Stimulated activated CD4-positive, alpha-beta T cell treated with anti-CD3 and anti-CD28 coated beads, TNF-alpha, amount 100 ng/mL, for 1 hour (primary cell): Measurements from ENCODE around the gene SEC61G.
A peak's percentile ranks its signal among the peaks of the same experiment; 100 is the strongest.

Source experiments
- DNase-seq, 3 donors: peaks; one replicate each; pipeline ENCODE4 v3.0.0-alpha.2; 2020; ENCODE audit warnings: low read depth in 3 of 3, low spot score in 1 of 3

SEC61G gene

GRCh38 chr7:54758702-54759592, at the start of gene SEC61G:
Gene SEC61G, minus strand, starts transcription at chr7:54759211. Its CDS starts 1,623 bp downstream, at chr7:54757588.
- peak; percentile 87 to 92 (median 89) for DNase-seq

DNA sequence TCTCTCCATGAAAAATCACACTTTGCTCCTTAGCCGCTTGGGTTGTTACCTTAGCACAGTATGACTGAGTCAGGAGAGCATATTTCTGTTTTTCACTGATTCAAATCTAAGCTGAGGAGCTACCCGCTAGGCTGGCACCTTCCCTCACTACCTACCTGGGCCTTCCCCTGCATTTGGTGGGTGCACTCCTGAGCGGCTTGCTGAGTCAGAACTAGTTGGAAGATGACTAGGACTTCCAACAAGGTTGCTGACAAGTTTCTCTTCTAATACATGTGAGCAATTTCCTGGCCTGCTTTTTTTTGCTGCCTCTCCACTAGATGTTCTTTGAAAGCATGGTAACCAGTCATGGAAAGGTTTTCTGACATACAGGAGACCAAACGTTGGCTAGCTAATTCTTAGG, 43.8 kb upstream of the SEC61G start:
- DNase-seq, result no peak

DNA sequence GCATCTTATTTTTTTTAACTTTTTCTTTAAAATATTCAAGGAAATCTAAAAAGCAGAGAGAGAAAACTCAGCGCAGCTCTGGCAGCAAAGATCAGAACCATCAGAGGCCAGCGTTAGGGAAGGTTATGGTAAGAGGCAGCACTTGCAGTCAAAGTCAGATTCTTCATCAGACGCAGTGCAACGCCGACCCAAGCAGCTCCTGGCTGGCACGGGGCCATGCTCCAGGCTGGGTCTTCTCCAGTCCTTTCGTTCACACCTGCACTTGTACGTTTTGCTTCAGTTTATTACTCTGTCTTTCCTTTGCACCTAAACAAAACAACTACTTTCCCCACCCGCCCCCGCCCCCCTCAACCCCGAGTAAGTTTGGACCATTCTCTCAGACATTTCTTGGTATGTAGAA, 43.1 kb upstream of the SEC61G start:
- DNase-seq, result no peak

- DNase-seq, result no peak
These were observed 40.8 kb upstream of the SEC61G start for GRCh38 chr7:54799792-54800191.

- no peak for DNase-seq
These were observed 39.5 kb upstream of the SEC61G start for GRCh38 chr7:54798530-54798929.

DNA sequence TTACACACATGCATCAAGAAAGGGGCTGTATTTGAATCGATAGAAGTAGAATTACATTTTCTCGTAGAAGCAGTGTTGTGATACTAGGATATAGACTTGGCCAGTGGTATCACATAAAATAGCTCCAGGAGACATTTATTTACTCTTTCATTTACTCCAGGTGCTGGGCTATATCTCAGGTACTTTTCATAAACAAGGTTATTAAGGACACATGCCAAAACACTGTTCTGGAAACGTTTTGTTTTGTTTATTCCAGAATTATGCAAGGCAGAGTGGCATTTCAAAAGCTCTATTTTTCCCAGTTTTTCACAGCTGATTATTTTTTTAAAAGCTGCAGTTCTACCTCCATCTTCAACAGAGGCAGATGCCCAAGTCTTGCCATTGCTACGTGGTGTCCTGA, 37.8 kb upstream of the SEC61G start:
- no peak for DNase-seq

- no peak for DNase-seq
These were observed 37.1 kb upstream of the SEC61G start for GRCh38 chr7:54796150-54796549.

DNA sequence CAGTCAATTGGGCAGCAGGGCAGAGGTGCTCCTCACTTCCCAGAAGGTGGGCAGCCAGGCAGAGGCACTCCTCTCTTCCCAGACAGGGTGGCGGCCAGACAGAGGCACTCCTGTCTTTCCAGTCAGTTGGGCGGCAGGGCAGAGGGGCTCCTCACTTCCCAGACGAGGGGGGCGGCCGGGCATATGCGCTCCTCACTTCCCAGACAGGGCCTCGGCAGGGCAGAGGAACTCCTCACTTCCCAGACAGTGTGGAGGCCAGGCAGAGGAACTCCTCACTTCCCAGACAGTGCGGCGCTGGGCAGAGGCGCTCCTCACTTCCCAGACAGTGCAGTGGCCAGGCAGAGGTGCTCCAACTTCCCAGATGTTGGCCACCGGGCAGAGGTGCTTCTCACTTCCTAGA, 33.4 kb upstream of the SEC61G start:
- no peak for DNase-seq

- no peak for DNase-seq
These were observed 29.7 kb upstream of the SEC61G start for GRCh38 chr7:54788664-54789063.

GRCh38 chr7:54785261-54785660, 26.2 kb upstream of the SEC61G start:
- no peak for DNase-seq

DNA sequence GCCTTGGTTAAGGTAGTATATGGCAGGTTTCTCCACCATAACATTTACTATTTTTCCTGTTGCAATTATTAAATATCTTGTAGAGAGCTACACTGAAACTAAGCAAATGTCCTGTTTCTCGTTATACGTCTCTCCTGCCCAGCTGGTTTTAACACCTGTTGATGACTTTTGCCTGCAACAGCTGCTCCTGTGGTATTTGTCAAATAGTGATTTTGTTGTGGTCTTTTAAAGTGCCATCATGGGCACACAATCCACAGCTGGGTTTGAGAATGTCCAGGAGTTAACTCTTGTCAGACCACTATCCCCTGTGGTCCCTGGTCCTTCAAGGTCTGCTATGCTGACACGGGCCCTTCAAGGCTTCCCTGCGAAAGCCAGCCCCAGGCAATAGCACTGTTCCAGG, 24.9 kb upstream of the SEC61G start:
- no peak for DNase-seq

GRCh38 chr7:54782829-54783228, 23.8 kb upstream of the SEC61G start:
- DNase-seq, result no peak

DNA sequence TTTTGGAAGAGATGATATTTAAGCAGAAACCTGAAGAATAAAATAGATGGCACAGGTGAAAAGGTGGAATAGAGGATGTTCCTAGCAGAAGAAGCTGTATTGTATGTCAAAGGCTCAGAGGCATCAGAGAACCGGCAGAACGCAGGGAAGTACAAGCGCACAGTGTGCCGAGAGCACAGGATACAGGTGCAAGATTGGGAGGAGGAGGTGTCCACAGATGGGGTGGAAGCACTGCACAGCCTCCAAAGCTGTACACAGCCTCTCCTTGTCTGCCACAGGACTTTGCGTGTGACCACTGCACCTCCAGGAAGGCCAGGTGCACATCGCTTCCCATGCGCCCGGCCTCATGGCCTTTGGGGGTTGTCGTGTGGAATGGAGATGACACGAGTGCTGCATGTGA, 23.3 kb upstream of the SEC61G start:
- DNase-seq, result no peak

GRCh38 chr7:54781134-54781920, 22.3 kb upstream of the SEC61G start:
- no peak for DNase-seq

DNA sequence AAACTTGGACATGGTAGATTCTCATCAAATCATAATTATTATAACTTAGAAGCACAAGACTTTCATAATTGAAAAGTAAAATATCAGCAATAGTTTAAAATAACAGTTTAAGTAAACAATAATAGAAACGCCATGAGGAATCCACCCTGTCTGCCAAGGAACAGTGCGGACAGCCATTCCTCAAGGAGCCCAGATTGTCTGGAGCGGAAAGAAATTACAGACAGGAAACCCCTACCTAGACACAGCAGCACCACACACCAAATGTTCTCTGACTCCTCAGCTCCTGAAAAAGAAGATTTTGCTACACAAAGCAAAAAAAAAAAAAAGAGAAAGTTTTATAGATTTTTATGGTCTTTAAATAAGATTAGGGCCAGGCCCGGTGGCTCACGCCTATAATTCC, 21.5 kb upstream of the SEC61G start:
- DNase-seq, result no peak

DNA sequence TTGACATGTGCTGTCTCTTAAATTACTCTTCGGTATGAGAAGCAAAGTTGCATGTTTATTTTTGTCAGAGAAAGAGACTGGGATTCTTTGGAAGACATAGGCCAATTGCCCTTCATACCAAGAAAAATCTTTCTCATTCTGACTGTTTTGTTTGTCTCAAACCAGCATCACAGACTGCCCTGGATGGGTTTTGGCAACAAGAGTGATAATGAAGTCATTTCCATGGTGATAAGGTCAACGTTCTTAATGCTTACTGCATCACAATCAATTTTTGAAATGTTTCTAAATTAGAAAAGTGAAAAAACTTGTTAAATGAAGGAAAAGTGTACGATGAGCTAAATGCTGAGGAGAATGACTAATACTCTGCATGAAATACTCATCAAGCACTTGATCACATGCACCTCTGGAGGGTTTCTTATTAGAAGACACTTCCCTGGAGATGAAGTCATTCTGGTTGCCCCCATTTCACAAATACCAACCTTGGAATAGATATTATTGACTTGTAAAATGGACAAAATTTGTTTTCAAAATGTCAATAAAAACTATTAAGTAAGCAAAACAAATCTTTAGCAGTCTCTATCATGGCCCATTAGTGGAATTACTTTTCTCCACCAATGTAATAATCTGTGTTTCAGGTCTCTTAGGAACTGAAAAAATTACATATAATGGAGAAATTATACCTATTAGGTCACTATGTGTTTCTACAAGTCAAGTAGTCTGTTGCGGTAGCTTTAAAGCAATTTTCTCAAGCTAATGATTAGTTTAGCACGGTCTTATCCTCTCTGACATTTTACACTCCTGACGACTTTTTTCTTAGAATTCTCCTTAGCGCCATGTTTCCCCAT, 19.9 kb upstream of the SEC61G start:
- no peak for DNase-seq

DNA sequence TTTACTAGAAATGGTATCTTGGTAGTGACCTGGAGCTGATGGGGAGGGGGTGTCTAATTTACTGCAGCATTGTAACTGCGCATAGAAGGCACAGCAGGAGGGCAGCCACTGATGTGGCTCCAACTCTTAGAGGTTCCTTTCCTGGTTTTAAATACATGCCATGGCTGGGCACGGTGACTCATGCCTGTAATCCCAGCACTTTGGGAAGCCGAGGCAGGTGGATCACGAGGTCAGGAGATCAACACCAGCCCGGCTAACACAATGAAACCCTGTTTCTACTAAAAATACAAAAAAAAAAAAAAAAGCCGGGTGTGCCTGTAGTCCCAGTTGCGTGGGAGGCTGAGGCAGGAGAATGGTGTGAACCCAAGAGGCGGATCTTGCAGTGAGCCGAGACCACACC, 19.2 kb upstream of the SEC61G start:
- no peak for DNase-seq

- no peak for DNase-seq
These were observed 16.1 kb upstream of the SEC61G start for GRCh38 chr7:54774785-54775740.

DNA sequence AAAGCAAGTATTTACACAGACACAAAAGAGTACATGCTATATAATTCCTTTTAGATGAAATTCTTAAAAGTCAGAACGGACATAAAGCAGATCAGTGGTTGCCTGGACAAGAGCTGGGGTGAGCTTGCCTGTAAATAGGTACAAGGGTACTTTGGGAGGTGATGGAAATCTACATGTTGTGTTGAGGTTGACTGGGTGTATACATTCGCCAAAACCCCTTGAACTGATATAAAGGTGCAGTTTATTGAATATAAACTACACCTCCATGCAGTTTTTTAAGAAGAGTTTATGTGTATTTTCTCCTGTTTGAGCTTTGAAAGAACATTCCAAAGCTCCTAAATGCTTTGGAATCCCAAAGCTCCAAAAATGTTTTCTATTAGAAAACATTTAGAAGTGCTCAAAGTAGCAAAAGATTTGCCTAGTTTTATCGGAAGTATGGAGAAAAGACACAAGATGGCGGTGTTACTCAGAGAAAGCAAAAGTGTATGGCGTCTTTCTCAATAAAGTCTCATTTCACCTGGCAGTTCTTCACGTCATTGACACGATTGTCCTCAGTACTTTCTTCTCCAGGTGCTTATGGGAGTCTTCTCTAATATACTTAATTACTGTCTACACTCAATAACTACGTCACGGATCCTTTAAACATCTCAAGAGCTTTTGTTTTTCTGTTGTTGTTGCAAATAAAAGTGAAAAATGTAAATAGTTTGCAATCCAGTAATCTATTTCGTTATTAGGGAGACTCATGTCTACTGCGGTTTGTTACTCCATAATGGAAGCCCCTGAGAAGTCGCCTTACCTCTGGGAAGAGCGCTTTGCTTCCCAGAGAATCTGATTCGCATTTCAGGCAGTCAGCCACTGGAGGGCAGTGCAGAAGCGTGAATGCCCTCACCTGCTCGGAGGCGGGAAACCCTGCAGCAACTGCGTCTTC, 14.7 kb upstream of the SEC61G start:
- peak; percentile 30 to 53 (median 34) for DNase-seq
